ENCODE data around the gene CCDC178.

The CCDC178 gene

GRCh38 chr18:33467531-33467930, 27.0 kb upstream of the CCDC178 start:
- H3K4ac ChIP-seq (ENCODE audit: low read depth, low read length), result no peak overlapping the region
- H3K27me3 ChIP-seq (ENCODE audit: insufficient read depth, low read length, poor library complexity), result no peaks in the 10 kb centered on the region
- no peak overlapping the region for H2BK5ac ChIP-seq (ENCODE audit: low read length)
- H2BK120ac ChIP-seq (ENCODE audit: low read depth, low read length), result no peak overlapping the region
- H2BK15ac ChIP-seq (replicated peaks; ENCODE audit: low read depth), result no peak overlapping the region
- no peaks in the 10 kb centered on the region for H3K79me2 ChIP-seq (ENCODE audit: control insufficient read depth, insufficient read depth, low read length)
- no peaks in the 10 kb centered on the region for H3K79me1 ChIP-seq (ENCODE audit: low read length)
- no peak overlapping the region for H3K4me3 ChIP-seq (ENCODE audit: low read length)
- H3K4me1 ChIP-seq (ENCODE audit: control insufficient read depth, low read depth, low read length), result no peaks in the 10 kb centered on the region
- H3K36me3 ChIP-seq (ENCODE audit: control insufficient read depth, insufficient read depth, low read length), result no peaks in the 10 kb centered on the region
- DNase-seq, result no peak
- H3K9ac ChIP-seq (ENCODE audit: low read length), result no peak overlapping the region
- no peak overlapping the region for H3K27ac ChIP-seq (ENCODE audit: low read depth, low read length)
- H2AK5ac ChIP-seq (ENCODE audit: low read length), result no peak overlapping the region
- H3K23ac ChIP-seq (ENCODE audit: low read length), result no peak overlapping the region
- H3K56ac ChIP-seq (ENCODE audit: low read length), result no peak overlapping the region
- no peak overlapping the region for H4K8ac ChIP-seq (ENCODE audit: low read depth, low read length)
- no CpG with 5 or more reads among the region's 1 CpG for WGBS (ENCODE audit: extremely low coverage, insufficient coverage, low lambda C conversion rate)
- H4K5ac ChIP-seq (ENCODE audit: low read length), result no peak overlapping the region
- H3K18ac ChIP-seq (ENCODE audit: low read length), result no peak overlapping the region
- no peak overlapping the region for H3K4me2 ChIP-seq (ENCODE audit: low read length)

- Histone ChIP-seq H2AK5ac (ENCODE audit: low read length) (no peak overlapping the region), H3K18ac (ENCODE audit: low read length) (no peak overlapping the region), H3K79me2 (ENCODE audit: control insufficient read depth, insufficient read depth, low read length) (no peaks in the 10 kb centered on the region), H3K4me3 (ENCODE audit: low read length) (no peak overlapping the region), H3K36me3 (ENCODE audit: control insufficient read depth, insufficient read depth, low read length) (no peaks in the 10 kb centered on the region), H4K5ac (ENCODE audit: low read length) (no peak overlapping the region), H3K79me1 (ENCODE audit: low read length) (no peaks in the 10 kb centered on the region), H4K8ac (ENCODE audit: low read depth, low read length) (no peak overlapping the region), H2BK15ac (replicated peaks; ENCODE audit: low read depth) (no peak overlapping the region), H3K27ac (ENCODE audit: low read depth, low read length) (no peak overlapping the region), H3K56ac (ENCODE audit: low read length) (no peak overlapping the region), H2BK5ac (ENCODE audit: low read length) (no peak overlapping the region), H3K23ac (ENCODE audit: low read length) (no peak overlapping the region), H3K27me3 (ENCODE audit: insufficient read depth, low read length, poor library complexity) (no peaks in the 10 kb centered on the region), H3K4me2 (ENCODE audit: low read length) (no peak overlapping the region), H2BK120ac (ENCODE audit: low read depth, low read length) (no peak overlapping the region), H3K4me1 (ENCODE audit: control insufficient read depth, low read depth, low read length) (no peaks in the 10 kb centered on the region), H3K9ac (ENCODE audit: low read length) (no peak overlapping the region), H3K4ac (ENCODE audit: low read depth, low read length) (no peak overlapping the region)
- WGBS (ENCODE audit: extremely low coverage, insufficient coverage, low lambda C conversion rate), result no CpG with 5 or more reads among the region's 1 CpG
- DNase-seq, result no peak
These were observed 26.3 kb upstream of the CCDC178 start for GRCh38 chr18:33466822-33467221.

GRCh38 chr18:33460681-33461080, 20.2 kb upstream of the CCDC178 start:
- H3K36me3 ChIP-seq (ENCODE audit: control insufficient read depth, insufficient read depth, low read length), result no peaks in the 10 kb centered on the region
- H3K79me1 ChIP-seq (ENCODE audit: low read length), result no peaks in the 10 kb centered on the region
- H3K23ac ChIP-seq (ENCODE audit: low read length), result no peak overlapping the region
- no peak overlapping the region for H2BK15ac ChIP-seq (replicated peaks; ENCODE audit: low read depth)
- no peak overlapping the region for H3K4ac ChIP-seq (ENCODE audit: low read depth, low read length)
- no peak overlapping the region for H2BK5ac ChIP-seq (ENCODE audit: low read length)
- no peak overlapping the region for H3K4me3 ChIP-seq (ENCODE audit: low read length)
- DNase-seq, result no peak
- H3K56ac ChIP-seq (ENCODE audit: low read length), result no peak overlapping the region
- H3K27me3 ChIP-seq (ENCODE audit: insufficient read depth, low read length, poor library complexity), result no peaks in the 10 kb centered on the region
- H3K4me2 ChIP-seq (ENCODE audit: low read length), result no peak overlapping the region
- no peak overlapping the region for H2BK120ac ChIP-seq (ENCODE audit: low read depth, low read length)
- H4K8ac ChIP-seq (ENCODE audit: low read depth, low read length), result no peak overlapping the region
- no peak overlapping the region for H3K9ac ChIP-seq (ENCODE audit: low read length)
- H3K18ac ChIP-seq (ENCODE audit: low read length), result no peak overlapping the region
- no peaks in the 10 kb centered on the region for H3K4me1 ChIP-seq (ENCODE audit: control insufficient read depth, low read depth, low read length)
- no peaks in the 10 kb centered on the region for H3K79me2 ChIP-seq (ENCODE audit: control insufficient read depth, insufficient read depth, low read length)
- H4K5ac ChIP-seq (ENCODE audit: low read length), result no peak overlapping the region
- H3K27ac ChIP-seq (ENCODE audit: low read depth, low read length), result no peak overlapping the region
- no peak overlapping the region for H2AK5ac ChIP-seq (ENCODE audit: low read length)
- no CpG with 5 or more reads among the region's 1 CpG for WGBS (ENCODE audit: extremely low coverage, insufficient coverage, low lambda C conversion rate)

- no peaks in the 10 kb centered on the region for H3K79me1 ChIP-seq (ENCODE audit: low read length)
- H2BK5ac ChIP-seq (ENCODE audit: low read length), result no peak overlapping the region
- no peak overlapping the region for H3K23ac ChIP-seq (ENCODE audit: low read length)
- no peak overlapping the region for H3K18ac ChIP-seq (ENCODE audit: low read length)
- no peak overlapping the region for H2BK15ac ChIP-seq (replicated peaks; ENCODE audit: low read depth)
- no peak overlapping the region for H4K8ac ChIP-seq (ENCODE audit: low read depth, low read length)
- H3K4me3 ChIP-seq (ENCODE audit: low read length), result no peak overlapping the region
- H3K4ac ChIP-seq (ENCODE audit: low read depth, low read length), result no peak overlapping the region
- no peak for DNase-seq
- no peak overlapping the region for H3K56ac ChIP-seq (ENCODE audit: low read length)
- no peaks in the 10 kb centered on the region for H3K36me3 ChIP-seq (ENCODE audit: control insufficient read depth, insufficient read depth, low read length)
- no peak overlapping the region for H2AK5ac ChIP-seq (ENCODE audit: low read length)
- H3K27ac ChIP-seq (ENCODE audit: low read depth, low read length), result no peak overlapping the region
- no peaks in the 10 kb centered on the region for H3K4me1 ChIP-seq (ENCODE audit: control insufficient read depth, low read depth, low read length)
- H3K9ac ChIP-seq (ENCODE audit: low read length), result no peak overlapping the region
- no peak overlapping the region for H4K5ac ChIP-seq (ENCODE audit: low read length)
- H3K27me3 ChIP-seq (ENCODE audit: insufficient read depth, low read length, poor library complexity), result no peaks in the 10 kb centered on the region
- H2BK120ac ChIP-seq (ENCODE audit: low read depth, low read length), result no peak overlapping the region
- no peaks in the 10 kb centered on the region for H3K79me2 ChIP-seq (ENCODE audit: control insufficient read depth, insufficient read depth, low read length)
- H3K4me2 ChIP-seq (ENCODE audit: low read length), result no peak overlapping the region
These were observed 19.1 kb upstream of the CCDC178 start for GRCh38 chr18:33459612-33460011.

- no peak for DNase-seq
- no CpG with 5 or more reads among the region's 1 CpG for WGBS (ENCODE audit: extremely low coverage, insufficient coverage, low lambda C conversion rate)
These were observed 6.1 kb upstream of the CCDC178 start for GRCh38 chr18:33446604-33447003.

GRCh38 chr18:33444709-33445108, 4.2 kb upstream of the CCDC178 start:
- Histone ChIP-seq H3K4ac (ENCODE audit: low read depth, low read length) (no peak overlapping the region), H4K5ac (ENCODE audit: low read length) (no peak overlapping the region), H2BK15ac (replicated peaks; ENCODE audit: low read depth) (no peak overlapping the region), H4K8ac (ENCODE audit: low read depth, low read length) (no peak overlapping the region), H3K27ac (ENCODE audit: low read depth, low read length) (no peak overlapping the region), H3K4me3 (ENCODE audit: low read length) (no peak overlapping the region), H3K4me2 (ENCODE audit: low read length) (no peak overlapping the region), H3K79me1 (ENCODE audit: low read length) (no peaks in the 10 kb centered on the region), H2BK120ac (ENCODE audit: low read depth, low read length) (no peak overlapping the region), H3K23ac (ENCODE audit: low read length) (no peak overlapping the region), H3K27me3 (ENCODE audit: insufficient read depth, low read length, poor library complexity) (no peaks in the 10 kb centered on the region), H3K4me1 (ENCODE audit: control insufficient read depth, low read depth, low read length) (no peaks in the 10 kb centered on the region), H3K36me3 (ENCODE audit: control insufficient read depth, insufficient read depth, low read length) (no peaks in the 10 kb centered on the region), H3K18ac (ENCODE audit: low read length) (no peak overlapping the region), H2BK5ac (ENCODE audit: low read length) (no peak overlapping the region), H2AK5ac (ENCODE audit: low read length) (no peak overlapping the region), H3K9ac (ENCODE audit: low read length) (no peak overlapping the region), H3K56ac (ENCODE audit: low read length) (no peak overlapping the region), H3K79me2 (ENCODE audit: control insufficient read depth, insufficient read depth, low read length) (no peaks in the 10 kb centered on the region)
- DNase-seq, result no peak
- WGBS (ENCODE audit: extremely low coverage, insufficient coverage, low lambda C conversion rate), result no CpG with 5 or more reads among the region's 2 CpGs

More at GRCh38 chr18:33446604-33447003, 6.1 kb upstream of the CCDC178 start:
- Histone ChIP-seq H3K79me1 (ENCODE audit: low read length) (no peaks in the 10 kb centered on the region), H3K4me1 (ENCODE audit: control insufficient read depth, low read depth, low read length) (no peaks in the 10 kb centered on the region), H4K5ac (ENCODE audit: low read length) (no peak overlapping the region), H2BK5ac (ENCODE audit: low read length) (no peak overlapping the region), H3K4me3 (ENCODE audit: low read length) (no peak overlapping the region), H3K27me3 (ENCODE audit: insufficient read depth, low read length, poor library complexity) (no peaks in the 10 kb centered on the region), H2BK120ac (ENCODE audit: low read depth, low read length) (no peak overlapping the region), H3K4ac (ENCODE audit: low read depth, low read length) (no peak overlapping the region), H3K36me3 (ENCODE audit: control insufficient read depth, insufficient read depth, low read length) (no peaks in the 10 kb centered on the region), H4K8ac (ENCODE audit: low read depth, low read length) (no peak overlapping the region), H3K18ac (ENCODE audit: low read length) (no peak overlapping the region), H3K23ac (ENCODE audit: low read length) (no peak overlapping the region), H3K27ac (ENCODE audit: low read depth, low read length) (no peak overlapping the region), H3K9ac (ENCODE audit: low read length) (no peak overlapping the region), H3K56ac (ENCODE audit: low read length) (no peak overlapping the region), H2BK15ac (replicated peaks; ENCODE audit: low read depth) (no peak overlapping the region), H3K4me2 (ENCODE audit: low read length) (no peak overlapping the region), H2AK5ac (ENCODE audit: low read length) (no peak overlapping the region), H3K79me2 (ENCODE audit: control insufficient read depth, insufficient read depth, low read length) (no peaks in the 10 kb centered on the region)
